ENCODE results near the gene TMED9.

DNA sequence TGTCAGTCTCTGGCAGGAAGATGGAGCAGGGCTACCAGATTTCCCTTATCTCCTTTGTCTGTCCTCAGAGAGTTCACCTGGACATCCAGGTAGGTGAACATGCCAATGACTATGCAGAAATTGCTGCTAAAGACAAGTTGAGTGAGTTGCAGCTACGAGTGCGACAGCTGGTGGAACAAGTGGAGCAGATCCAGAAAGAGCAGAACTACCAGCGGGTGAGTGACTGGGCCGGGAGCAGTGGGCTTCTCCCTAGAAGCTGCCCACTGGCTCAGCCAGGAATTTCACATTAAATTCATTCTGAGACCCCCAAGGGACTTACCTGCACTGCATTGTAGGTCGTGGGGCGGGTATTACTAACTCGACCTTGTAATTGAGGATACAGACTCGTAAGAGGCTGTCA lies 2.1 kb downstream of the TMED9 start:
- TF ChIP-seq CTCF (IDR thresholded peaks at IDR 0.05) (no peak), POLR2A (IDR thresholded peaks at IDR 0.05) (no peak), POLR2AphosphoS5 (IDR thresholded peaks at IDR 0.05) (no peak), EP300 (IDR thresholded peaks at IDR 0.05) (no peak)

Data from upper lobe of left lung (tissue), 4 donors.